Tibial nerve (tissue), 4 donors: Measurements from ENCODE around the gene ACVR1. TPM values are rescaled to one million over a fixed set of nuclear protein-coding genes. Genes with fewer than 3 reads are reported as not detected.
"Not testable (repeated sequence)": the region's sequence is repeated elsewhere in the genome, so short reads cannot be mapped to it uniquely, and the experiment has no call there.

Source experiments
- DNase-seq, 2 donors: peaks; one replicate each; pipeline ENCODE4 v3.0.0-alpha.2; 2019; ENCODE audit warnings: low spot score in 2 of 2
- H3K27ac ChIP-seq, 4 donors: fragments of 200-600 bp; sonication (generic) in 3 of 4; one replicate each; pipeline ENCODE4 v1.5.1; 2017 to 2019; ENCODE audit warnings: mild to moderate bottlenecking in 1 of 4
- H3K27me3 ChIP-seq, 2 donors: fragments of 200-600 bp; sonication (generic) in 1 of 2; one replicate each; pipeline versions ENCODE4 v1.5.1 to v1.6.0; 2017 to 2019
- H3K36me3 ChIP-seq, 3 donors: fragments of 200-600 bp; sonication (generic); one replicate each; pipeline ENCODE4 v1.5.1; 2018 to 2019
- H3K4me1 ChIP-seq, 4 donors: fragments of 200-600 bp; sonication (generic) in 3 of 4; one replicate each; pipeline ENCODE4 v1.5.1; 2017 to 2019
- H3K4me3 ChIP-seq, 4 donors: fragments of 200-600 bp; sonication (generic) in 3 of 4; one replicate each; pipeline ENCODE4 v1.5.1; 2017 to 2019; ENCODE audit warnings: mild to moderate bottlenecking in 1 of 4, moderate library complexity in 1 of 4
- H3K9me3 ChIP-seq, 4 donors: fragments of 200-600 bp; sonication (generic) in 3 of 4; one replicate each; pipeline ENCODE4 v1.5.1; 2017 to 2019
- EP300 ChIP-seq, 2 donors: sonication (generic); formaldehyde crosslinking; IDR thresholded peaks; one replicate each; pipeline ENCODE4 v1.6.1; 2017; ENCODE audit warnings: antibody characterized with exemption in 2 of 2, mild to moderate bottlenecking in 1 of 2
- POLR2A ChIP-seq, 2 donors: fragments of 450-650 bp; IDR thresholded peaks; one replicate each; pipeline ENCODE4 v1.6.1; 2017; ENCODE audit warnings: antibody characterized with exemption in 2 of 2, mild to moderate bottlenecking in 2 of 2, moderate library complexity in 2 of 2
- WGBS, 2 donors: methylation state at CpG; one replicate each; pipeline ENCODE4 v1.1.5; 2018; 5-methylcytosine and 5-hydroxymethylcytosine counted together
- total RNA-seq, 4 donors: library from RNA; depleted of rRNA; stranded (reverse); fragments of >200 nt; gene quantifications; one replicate each; pipeline ENCODE4 v1.1.0, GENCODE V29; 2016
- TF ChIP-seq, protein P1 (sequence below), 5 experiments: fragments of 200-600 bp in 3 of 5; fragments of 450-650 bp in 2 of 5; sonication (generic) in 3 of 5; IDR thresholded peaks; one replicate each; pipeline ENCODE4 v1.5.1; 2016 to 2019; ENCODE audit warnings: antibody characterized with exemption in 5 of 5, mild to moderate bottlenecking in 3 of 5, moderate library complexity in 2 of 5

ACVR1 gene
- total RNA-seq, 4 donors from 2014 or later: 19.2 to 24.7 (median 22.8) TPM

DNA sequence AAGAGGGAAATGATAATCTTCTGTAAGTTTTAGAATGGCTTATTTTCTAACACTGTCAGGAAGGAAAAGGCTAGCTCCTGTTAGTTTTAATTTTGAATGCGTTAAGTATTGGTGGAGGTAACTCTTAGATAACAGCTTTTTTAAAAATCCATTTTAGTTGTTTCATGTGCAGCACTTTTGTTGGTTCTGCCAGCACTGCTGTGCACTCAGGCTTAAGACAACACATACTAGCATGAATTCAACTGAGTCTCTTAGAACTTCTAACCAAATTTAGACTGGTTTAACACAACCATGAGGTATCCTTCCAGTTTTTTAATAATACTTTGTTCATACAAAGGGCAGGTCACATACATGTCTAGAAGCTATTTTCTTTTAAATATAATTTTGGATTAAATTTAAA lies 42.4 kb downstream of the ACVR1 start:
- 80 to 81% methylated on average over 1 of the region's 1 CpG for WGBS, 2 donors
- no peaks in the 10 kb centered on the region for H3K36me3 ChIP-seq
- no peak overlapping the region for H3K27ac ChIP-seq

DNA sequence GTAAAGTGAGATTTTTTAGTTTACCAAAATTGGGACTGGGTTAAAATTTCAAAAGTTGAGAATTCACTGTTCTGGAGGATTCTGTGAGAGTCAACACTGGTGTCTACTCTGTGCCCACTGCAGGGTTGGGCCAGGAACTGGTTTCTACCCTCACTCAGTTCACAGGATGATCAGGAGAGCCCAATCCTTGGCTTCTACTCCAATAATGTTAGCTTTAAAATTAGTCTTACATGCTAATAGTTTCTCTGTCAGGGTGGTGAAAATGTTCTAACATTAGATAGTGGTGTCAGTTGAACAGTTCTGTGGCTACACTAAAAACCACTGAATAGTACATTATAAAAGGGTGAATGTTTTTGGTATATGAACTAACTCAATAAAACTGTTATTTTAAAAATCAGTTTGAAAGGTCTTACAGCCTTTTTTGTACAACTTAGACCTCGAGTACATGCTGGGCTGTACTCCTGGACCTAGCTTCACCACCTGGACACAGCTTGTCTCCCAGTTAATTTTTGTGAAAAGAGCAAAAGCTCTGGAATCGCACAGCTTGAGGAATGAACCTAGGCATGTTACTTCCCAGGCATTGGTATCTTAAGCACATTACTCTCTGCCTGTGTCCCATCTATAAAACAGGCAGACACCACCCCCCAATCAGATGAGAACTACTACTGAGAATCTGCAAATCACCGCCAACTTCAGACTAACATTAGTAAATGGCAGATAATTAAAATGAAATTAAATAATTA lies 44.4 kb downstream of the ACVR1 start:
- H3K27ac ChIP-seq: peak overlapping the region; percentile 16 to 87 (median 67)
- TF ChIP-seq, protein P1, sequence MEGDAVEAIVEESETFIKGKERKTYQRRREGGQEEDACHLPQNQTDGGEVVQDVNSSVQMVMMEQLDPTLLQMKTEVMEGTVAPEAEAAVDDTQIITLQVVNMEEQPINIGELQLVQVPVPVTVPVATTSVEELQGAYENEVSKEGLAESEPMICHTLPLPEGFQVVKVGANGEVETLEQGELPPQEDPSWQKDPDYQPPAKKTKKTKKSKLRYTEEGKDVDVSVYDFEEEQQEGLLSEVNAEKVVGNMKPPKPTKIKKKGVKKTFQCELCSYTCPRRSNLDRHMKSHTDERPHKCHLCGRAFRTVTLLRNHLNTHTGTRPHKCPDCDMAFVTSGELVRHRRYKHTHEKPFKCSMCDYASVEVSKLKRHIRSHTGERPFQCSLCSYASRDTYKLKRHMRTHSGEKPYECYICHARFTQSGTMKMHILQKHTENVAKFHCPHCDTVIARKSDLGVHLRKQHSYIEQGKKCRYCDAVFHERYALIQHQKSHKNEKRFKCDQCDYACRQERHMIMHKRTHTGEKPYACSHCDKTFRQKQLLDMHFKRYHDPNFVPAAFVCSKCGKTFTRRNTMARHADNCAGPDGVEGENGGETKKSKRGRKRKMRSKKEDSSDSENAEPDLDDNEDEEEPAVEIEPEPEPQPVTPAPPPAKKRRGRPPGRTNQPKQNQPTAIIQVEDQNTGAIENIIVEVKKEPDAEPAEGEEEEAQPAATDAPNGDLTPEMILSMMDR (IDR thresholded peaks at IDR 0.05): no peak
- TF ChIP-seq EP300 (IDR thresholded peaks at IDR 0.05): no peak
- DNase-seq: no peak
- no peak overlapping the region for H3K4me3 ChIP-seq
- no peaks in the 10 kb centered on the region for H3K9me3 ChIP-seq
- peaks cover 0 to 29% (median 11%) of the 10 kb centered on the region in 4 donors for H3K4me1 ChIP-seq
- WGBS, 2 donors: 84 to 86% methylated on average over 3 of the region's 3 CpGs
- H3K27me3 ChIP-seq: no peaks in the 10 kb centered on the region
- H3K36me3 ChIP-seq: no peaks in the 10 kb centered on the region

More for the DNA sequence above, 42.4 kb downstream of the ACVR1 start:
- Histone ChIP-seq H3K27me3 (no peaks in the 10 kb centered on the region), H3K9me3 (no peaks in the 10 kb centered on the region), H3K4me3 (no peak overlapping the region), H3K4me1 (peaks cover 0 to 48% (median 22%) of the 10 kb centered on the region in 4 donors)
- DNase-seq: no peak
- TF ChIP-seq, protein P1 (IDR thresholded peaks at IDR 0.05): no peak
- no peak for TF ChIP-seq POLR2A (IDR thresholded peaks at IDR 0.05)
- TF ChIP-seq EP300 (IDR thresholded peaks at IDR 0.05): no peak

DNA sequence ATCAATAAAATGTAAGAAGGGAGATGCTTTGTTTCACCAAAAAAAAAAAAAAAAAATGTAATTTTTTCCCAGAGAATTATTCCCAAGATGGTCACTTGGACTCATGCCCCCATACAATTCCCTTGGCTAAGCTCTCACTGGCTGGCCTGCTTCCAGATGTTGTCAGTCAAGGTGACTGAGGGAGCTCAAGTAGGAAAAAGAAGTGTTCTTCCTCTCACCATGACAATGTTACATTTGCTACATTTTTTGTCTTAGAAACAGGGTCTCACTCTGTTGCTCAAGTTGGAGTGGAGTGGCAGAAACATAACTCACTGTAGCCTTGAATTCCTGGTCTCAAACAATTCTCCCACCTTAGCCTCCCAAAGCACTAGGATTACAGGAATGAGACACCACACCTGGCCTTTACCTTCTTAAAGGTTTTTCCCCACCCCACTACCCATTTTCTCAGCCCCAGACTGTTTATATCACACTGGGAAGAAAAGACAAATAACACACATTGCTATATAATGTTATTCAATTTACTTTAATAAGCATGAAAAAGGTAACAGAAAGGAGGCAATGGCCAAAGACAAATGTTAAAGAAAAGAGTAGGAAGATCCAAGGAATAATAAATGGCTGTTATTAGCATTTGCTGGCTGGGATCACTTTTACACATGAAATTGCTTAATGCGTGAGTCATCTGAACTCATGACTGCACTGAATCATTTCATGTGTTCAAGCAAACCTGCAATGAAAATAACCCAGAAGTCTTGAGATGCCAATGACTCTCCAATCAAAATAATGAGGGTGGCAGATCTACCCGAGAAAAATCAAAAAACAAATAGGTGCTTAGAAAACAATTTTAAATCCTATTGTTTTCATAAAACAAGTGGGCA lies 45.2 kb downstream of the ACVR1 start:
- DNase-seq: peak in 1 of 2 donors; percentile 78
- 17 to 23% methylated on average over 2 of the region's 2 CpGs for whole genome bisulfite sequencing, 2 donors

DNA sequence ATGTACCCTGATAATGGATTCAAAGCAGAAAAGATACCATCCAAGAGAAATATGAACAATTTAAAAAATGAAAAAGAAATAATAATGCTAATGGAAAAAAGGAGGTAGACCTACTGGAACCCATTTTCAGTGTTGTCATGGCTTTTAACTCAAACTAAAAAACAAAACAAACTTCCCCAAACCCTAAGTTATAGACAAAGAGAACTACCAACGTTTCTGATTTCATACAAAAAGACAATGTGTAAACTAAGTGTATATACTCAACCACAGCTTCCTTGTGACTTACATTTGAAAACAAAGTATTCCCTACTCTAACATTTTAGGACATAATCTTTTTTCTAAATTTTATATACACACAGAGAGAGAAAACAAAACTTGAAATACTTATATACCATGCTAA lies 45.9 kb downstream of the ACVR1 start:
- 30 to 35% methylated on average over 1 of the region's 1 CpG for WGBS, 2 donors
- Histone ChIP-seq H3K27me3 (no peaks in the 10 kb centered on the region), H3K4me3 (no peak overlapping the region), H3K36me3 (no peaks in the 10 kb centered on the region), H3K9me3 (no peaks in the 10 kb centered on the region), H3K27ac (peak overlapping the region in 2 of 4 donors; percentile 83 to 87), H3K4me1 (peaks cover 0 to 29% (median 11%) of the 10 kb centered on the region in 4 donors)
- no peak for DNase-seq
- no peak for TF ChIP-seq POLR2A (IDR thresholded peaks at IDR 0.05)
- TF ChIP-seq, protein P1 (IDR thresholded peaks at IDR 0.05): no peak
- TF ChIP-seq EP300 (IDR thresholded peaks at IDR 0.05): no peak

More for the DNA sequence above, 45.2 kb downstream of the ACVR1 start:
- TF ChIP-seq POLR2A (IDR thresholded peaks at IDR 0.05) (no peak), EP300 (IDR thresholded peaks at IDR 0.05) (peak; percentile 73 to 94)
- Histone ChIP-seq H3K9me3 (no peaks in the 10 kb centered on the region), H3K4me3 (no peak overlapping the region), H3K36me3 (no peaks in the 10 kb centered on the region), H3K27ac (peak overlapping the region; percentile 16 to 87 (median 67)), H3K4me1 (peaks cover 0 to 29% (median 11%) of the 10 kb centered on the region in 4 donors), H3K27me3 (no peaks in the 10 kb centered on the region)

DNA sequence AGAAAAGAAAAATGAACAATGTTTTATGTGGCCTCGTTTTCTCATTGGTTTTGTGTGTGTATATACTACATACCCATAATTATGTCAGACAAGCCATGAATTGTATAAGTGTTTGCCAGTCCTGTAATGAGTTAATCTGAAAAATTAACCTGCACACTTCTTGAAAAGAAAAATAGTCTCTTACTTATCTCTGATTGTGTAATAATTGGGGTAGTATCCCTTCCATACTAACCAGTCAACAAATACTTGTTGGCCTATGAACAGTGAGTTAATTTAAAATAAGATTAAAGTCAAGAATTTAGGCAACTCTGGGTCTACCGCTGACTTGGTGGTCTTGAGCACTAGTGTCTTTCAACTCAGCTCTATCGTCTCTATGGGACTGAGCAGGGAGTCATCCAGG lies 48.8 kb downstream of the ACVR1 start:
- 94 to 95% methylated on average over 3 of the region's 3 CpGs for WGBS, 2 donors
- no peak for DNase-seq
- Histone ChIP-seq H3K9me3 (no peaks in the 10 kb centered on the region), H3K27me3 (no peaks in the 10 kb centered on the region), H3K4me1 (peaks cover 0 to 27% (median 11%) of the 10 kb centered on the region in 4 donors), H3K4me3 (no peak overlapping the region), H3K27ac (no peak overlapping the region), H3K36me3 (no peaks in the 10 kb centered on the region)
- TF ChIP-seq, protein P1 (IDR thresholded peaks at IDR 0.05): no peak
- TF ChIP-seq POLR2A (IDR thresholded peaks at IDR 0.05) (no peak), EP300 (IDR thresholded peaks at IDR 0.05) (no peak)

DNA sequence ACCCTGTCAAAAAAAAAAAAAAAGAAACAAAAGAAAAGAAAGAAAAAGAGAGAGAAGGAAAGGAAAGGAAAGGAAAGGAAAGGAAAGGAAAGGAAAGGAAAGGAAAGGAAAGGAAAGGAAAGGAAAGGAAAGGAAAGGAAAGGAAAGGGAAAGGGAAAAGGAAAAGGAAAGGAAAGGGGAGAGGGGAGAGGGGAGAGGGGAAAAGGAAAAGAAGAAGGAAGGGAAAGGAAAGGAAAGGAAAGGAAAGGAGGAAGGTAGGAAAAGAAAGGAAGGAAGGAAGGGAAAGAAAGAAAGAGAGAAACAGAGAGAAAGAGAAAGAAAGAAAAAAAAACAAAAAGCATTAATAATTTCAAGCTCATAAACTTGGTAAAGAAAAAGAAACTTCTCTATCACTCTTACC lies 49.5 kb downstream of the ACVR1 start:
- DNase-seq, H3K27ac ChIP-seq, H3K4me3 ChIP-seq, H3K36me3 ChIP-seq, H3K9me3 ChIP-seq, H3K27me3 ChIP-seq: not testable (repeated sequence)
- peaks cover 0 to 30% (median 8%) of the 10 kb centered on the region in 4 donors for H3K4me1 ChIP-seq
